Activated CD4-positive, alpha-beta T cell treated with anti-CD3 and anti-CD28 coated beads, Interleukin-2, Interleukin-6, amounts not matched to agents 100 ng/mL and 50 ng/mL, durations not matched to agents 16 hours and 8 hours (primary cell): Measurements from ENCODE around the gene UPB1.

Experiments used
- DNase-seq: peaks from one replicate; pipeline ENCODE4 v3.0.0-alpha.2; 2020

Gene UPB1

GRCh38 chr22:24494528-24495364, at the start of gene UPB1:
TSS of gene UPB1 (plus strand) at chr22:24495332. CDS start at chr22:24495404, 72 bp downstream.
- DNase-seq = no peak

DNA sequence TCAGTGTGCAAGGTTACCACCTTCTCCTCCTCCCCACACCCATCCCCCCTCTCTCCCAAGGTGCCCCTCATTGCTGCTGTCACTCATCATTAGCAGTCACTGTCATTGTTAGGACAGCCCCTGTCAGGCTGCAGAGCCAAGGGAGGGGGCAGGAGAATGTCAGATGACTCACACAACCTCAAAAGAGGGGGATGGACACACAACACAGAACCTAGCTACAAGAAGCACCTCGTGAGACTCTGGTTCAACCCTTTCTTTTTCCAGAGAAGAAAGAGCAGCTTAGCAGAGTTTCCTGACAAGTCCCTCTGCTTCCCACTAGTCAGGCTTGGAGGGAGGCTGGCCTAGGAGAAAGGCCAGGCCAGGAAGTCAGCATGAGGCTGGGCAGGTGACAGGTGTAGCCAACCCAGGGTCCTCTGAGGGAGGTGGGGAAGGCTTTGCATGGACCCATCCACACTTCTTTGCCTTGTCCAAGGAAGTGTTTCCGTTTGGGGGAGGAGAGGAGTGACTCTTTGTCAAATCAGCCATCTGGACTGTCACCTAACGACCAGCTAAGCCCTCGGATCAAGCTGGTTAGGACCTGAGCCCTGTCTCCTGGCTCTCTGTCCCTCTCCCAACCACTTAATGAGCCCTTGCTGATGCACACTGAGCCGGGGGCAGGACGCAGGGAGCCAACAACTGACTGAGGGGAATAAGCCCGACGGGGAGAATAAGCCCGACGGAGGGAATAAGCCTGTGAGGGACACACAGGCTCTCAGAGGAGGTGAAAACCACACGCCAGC, 49.5 kb upstream of the UPB1 start:
- DNase-seq = no peak

- no peak for DNase-seq
Observed at GRCh38 chr22:24446260-24446611, 48.9 kb upstream of the UPB1 start.

DNA sequence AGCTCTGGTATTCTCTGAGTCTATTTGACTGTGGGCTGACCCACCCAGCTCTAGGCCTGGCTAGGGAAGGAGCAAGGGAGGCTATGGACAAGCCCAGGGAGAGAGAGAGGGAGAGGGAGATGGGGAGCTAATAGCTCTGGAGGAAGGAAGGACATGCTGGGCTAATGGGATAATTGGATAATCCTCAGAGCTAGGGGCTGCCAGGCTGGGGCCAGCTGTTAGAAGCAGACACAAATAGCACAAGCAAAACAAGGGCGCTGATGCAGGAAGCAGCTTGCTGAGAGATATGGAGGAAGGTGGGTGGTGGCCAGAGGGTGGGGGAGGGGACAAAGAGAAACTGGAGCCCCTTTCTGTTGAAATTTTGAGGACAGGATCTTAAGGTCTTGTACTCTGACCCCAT, 44.5 kb upstream of the UPB1 start:
- DNase-seq = no peak

DNA sequence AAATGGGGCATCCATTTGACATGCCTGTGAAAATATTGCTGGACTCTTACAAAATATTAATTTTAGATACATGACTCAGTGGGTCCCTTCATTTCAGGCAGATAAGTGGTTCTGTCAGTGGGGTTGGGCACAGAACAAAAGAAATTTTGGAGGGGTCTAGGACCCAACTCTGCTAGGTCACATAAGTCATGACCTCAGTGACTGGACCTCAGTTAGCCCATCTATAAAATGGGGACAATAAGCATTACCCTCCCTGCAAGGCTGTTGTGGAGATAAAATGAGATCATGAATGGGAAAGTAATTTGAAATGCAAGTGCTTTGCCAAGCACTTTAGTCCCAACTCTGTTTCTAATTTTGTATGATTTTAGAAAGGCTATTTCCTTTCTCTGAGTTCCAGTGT, 44.0 kb upstream of the UPB1 start:
- no peak for DNase-seq

- DNase-seq = no peak
Observed at GRCh38 chr22:24453853-24454252, 41.3 kb upstream of the UPB1 start.

- DNase-seq = no peak
Observed at GRCh38 chr22:24455039-24455438, 40.1 kb upstream of the UPB1 start.

DNA sequence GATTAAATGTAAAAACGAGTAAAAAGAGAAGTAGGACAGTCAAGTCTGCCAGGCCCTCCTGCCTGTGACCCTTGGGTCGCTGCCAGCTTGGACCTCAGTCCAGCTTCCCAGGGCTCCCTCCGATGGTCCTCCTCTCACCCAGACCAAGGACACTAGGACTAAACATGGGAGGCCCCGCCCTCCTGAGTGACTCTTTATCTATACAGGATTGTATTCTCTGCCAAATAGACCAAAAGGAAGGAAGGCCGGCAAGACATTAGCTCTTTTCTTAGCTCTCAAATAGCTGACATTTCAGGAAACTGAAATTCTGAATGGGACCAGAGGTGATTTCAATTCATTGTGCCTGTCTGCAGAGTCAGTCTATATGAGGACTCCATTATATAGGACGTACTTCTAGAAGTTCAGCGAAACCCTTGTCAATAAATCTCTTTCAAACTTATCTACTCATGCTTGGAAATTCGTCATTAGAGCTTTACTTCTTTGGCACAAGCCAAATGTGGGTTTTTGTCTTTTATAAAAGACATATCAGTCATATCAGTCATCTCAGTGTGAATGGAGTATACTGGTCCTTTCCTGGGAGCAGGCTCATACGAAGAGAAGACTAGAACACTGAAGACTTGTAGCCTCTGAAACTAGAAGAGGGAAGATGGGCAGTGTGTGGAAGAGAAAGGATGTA, 39.2 kb upstream of the UPB1 start:
- no peak for DNase-seq

DNA sequence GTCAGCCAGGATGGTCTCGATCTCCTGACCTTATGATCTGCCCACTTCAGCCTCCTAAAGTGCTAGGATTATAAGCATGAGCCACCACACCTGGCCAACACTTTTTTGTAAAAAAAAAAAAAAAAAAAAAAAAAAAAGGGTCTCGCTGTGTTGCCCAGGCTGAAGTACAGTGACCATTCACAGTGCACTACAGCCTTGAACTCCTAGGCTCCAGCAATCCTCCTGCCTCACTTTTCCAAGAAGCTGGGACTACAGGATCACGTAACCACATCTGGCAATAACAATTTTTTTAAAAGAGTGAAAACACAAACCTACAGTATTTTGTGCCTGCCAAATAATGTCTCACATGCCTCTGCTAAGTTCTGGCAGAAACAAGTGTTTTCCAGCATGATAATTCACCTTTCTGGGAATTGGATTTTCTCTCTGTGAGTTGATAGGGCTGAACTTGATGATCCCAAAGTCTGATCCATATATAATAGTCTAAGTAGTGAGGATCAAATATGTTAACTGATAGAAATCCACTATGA, 37.2 kb upstream of the UPB1 start:
- no peak for DNase-seq

GRCh38 chr22:24459911-24460310, 35.2 kb upstream of the UPB1 start:
- no peak for DNase-seq

- DNase-seq = peak; percentile 63
Observed at GRCh38 chr22:24460418-24461089, 34.6 kb upstream of the UPB1 start.

- DNase-seq = no peak
Observed at GRCh38 chr22:24463071-24463760, 31.9 kb upstream of the UPB1 start.

DNA sequence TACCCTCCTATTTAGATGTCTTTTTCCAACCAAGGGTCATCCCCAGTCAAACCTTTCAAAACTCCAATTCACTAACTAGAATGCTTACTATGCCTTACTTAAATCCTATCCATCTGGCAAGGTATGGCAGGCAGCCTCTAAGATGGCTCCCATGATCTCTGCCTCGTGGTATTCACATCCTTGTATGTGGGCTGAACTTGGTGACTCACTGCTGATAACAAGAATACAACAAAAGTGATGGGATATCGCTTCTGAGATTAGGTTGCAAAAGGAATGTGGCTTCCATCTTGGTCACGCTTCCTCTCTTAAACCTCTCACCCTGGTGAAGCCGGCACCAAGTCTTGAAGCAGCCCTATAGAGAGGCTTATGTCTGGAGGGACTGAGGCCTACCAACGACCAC, 29.6 kb upstream of the UPB1 start:
- DNase-seq = no peak

DNA sequence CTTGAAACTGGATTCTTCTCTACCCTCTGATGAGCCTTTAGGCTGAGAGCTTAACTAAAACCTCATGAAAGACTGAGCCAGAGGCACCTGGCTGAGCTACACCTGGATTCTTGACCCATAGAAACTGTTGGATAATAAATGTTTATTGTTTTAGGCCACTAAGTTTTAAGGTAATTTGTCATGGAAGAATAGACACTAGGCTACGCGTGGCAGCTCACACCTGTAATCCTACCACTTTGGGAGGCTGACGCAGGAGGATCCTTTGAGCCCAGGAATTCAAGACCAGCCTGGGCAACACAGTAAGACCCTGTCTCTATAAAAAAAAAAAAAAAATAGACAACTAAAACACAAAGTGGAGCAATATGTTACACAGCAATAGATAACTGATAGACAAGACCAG, 29.2 kb upstream of the UPB1 start:
- DNase-seq = no peak

GRCh38 chr22:24466716-24467328, 28.3 kb upstream of the UPB1 start:
- DNase-seq = no peak

DNA sequence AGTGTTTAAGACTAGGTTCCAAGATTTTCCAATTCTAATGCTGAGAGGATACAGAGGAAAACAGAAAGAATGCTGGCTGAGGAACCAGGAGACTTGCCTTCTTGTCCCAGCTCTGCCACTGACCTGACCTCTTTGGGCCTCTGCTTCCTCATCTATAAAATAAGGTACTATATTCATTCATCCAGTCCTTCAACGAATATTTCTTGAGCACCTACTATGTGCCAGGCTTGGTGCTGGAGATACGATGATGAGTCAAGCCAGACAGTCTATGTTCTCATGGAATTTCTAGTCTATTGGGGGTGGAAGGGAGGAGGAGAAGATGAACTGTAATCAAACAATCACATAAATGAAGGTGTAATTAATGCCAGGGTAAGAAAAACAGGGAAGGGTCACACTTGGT, 27.8 kb upstream of the UPB1 start:
- no peak for DNase-seq

- no peak for DNase-seq
Observed at GRCh38 chr22:24471570-24471969, 23.6 kb upstream of the UPB1 start.

DNA sequence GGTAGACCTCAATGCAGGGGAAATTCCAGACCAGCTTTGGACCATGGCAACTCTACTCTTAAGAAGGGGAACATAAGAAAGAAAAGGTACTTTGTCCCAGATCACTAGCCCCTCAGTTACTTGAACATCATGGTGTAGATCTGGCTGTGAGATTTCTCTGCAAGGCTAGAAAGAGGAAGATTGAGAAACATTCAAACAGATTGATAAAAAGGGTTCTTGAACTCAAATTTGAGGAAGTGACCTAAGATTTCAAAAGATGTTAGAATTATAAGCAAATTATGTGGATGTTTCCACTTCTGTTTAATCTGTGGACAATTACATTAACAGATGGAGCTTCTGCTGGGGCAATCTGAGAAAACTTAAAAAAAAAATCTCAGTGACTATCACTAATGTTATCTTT, 21.8 kb upstream of the UPB1 start:
- DNase-seq = no peak

GRCh38 chr22:24474221-24474620, 20.9 kb upstream of the UPB1 start:
- DNase-seq = no peak

GRCh38 chr22:24474649-24475255, 20.4 kb upstream of the UPB1 start:
- DNase-seq = no peak

DNA sequence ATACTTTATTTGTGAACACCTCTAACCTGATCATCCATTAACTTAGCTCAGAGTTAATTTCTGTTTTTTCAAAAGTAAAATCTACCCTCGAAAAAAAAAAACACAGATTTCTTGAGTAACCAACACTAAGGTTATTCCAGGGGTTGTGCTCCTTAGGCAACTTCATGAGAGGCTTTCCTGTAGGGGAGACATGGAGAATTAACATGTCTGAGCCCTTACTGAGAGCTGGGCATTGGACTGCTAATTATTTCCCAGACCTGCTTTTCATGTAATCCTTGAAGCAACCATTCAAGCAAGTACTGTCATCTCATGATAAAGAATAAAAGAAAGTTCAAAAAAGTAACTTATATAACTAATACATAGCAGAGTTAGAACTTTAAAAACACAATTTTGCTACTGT, 13.5 kb upstream of the UPB1 start:
- DNase-seq = no peak
